ENCODE measurements around the gene CMA1. TPM values are rescaled to one million over a fixed set of nuclear protein-coding genes. Genes with fewer than 3 reads are reported as not detected.
"Not testable (repeated sequence)": the region's sequence is repeated elsewhere in the genome, so short reads cannot be mapped to it uniquely, and the experiment has no call there.

CMA1 gene
- total RNA-seq, 1 experiment from 2014 or later, result not detected

GRCh38 chr14:24506443-24506842 is 1.6 kb downstream of the CMA1 start:
- Mint-ChIP-seq H3K27ac (ENCODE audit: unreplicated experiment) (no peak overlapping the region), H3K4me1 (ENCODE audit: low read depth, unreplicated experiment) (no peaks in the 10 kb centered on the region), H3K27me3 (ENCODE audit: insufficient read depth, unreplicated experiment) (peaks cover 9% of the 10 kb centered on the region), H3K9me3 (ENCODE audit: unreplicated experiment) (no peaks in the 10 kb centered on the region), H3K36me3 (ENCODE audit: insufficient read depth, unreplicated experiment) (no peaks in the 10 kb centered on the region), H3K4me3 (ENCODE audit: unreplicated experiment) (no peak overlapping the region)
- BruUV-seq (replicated peaks), result no TSS peak
- POLR2A ChIA-PET, result no interaction called here
- H3K4me1 ChIP-seq, result no peaks in the 10 kb centered on the region
- no peak for TF ChIP-seq CTCF (IDR thresholded peaks at IDR 0.05; ENCODE audit: insufficient read depth in 1 of 2, low read depth in 1 of 2, low read length in 1 of 2, severe bottlenecking in 1 of 2, unreplicated experiment in 1 of 2)
- CTCF ChIA-PET, result no interaction called here
- H3K4me3 ChIP-seq (ENCODE audit: low read depth, low read length), result no peak overlapping the region
- H3K27me3 ChIP-seq (replicated peaks; ENCODE audit: control insufficient read depth, insufficient read depth, low read length), result no peaks in the 10 kb centered on the region; the same call in none of the 2 replicates
- H3K36me3 ChIP-seq (ENCODE audit: control insufficient read depth, insufficient read depth, low read length), result no peaks in the 10 kb centered on the region
- no peak for DNase-seq
- intact Hi-C loops (cut with micrococcal nuclease; ENCODE audit: unreplicated experiment), result no loop called here
- H3K9me3 ChIP-seq, result no peaks in the 10 kb centered on the region

- POLR2A ChIA-PET, result no interaction called here
- no peak overlapping the region for H3K27ac Mint-ChIP-seq (ENCODE audit: unreplicated experiment)
These were observed 3.6 kb downstream of the CMA1 start for GRCh38 chr14:24504425-24504950.

GRCh38 chr14:24491586-24492408 is 16.3 kb downstream of the CMA1 start:
- H3K27me3 ChIP-seq (replicated peaks; ENCODE audit: control insufficient read depth, insufficient read depth, low read length); H3K36me3 Mint-ChIP-seq (ENCODE audit: insufficient read depth, unreplicated experiment); intact Hi-C loops (cut with micrococcal nuclease; ENCODE audit: unreplicated experiment); POLR2A ChIA-PET; H3K27ac Mint-ChIP-seq (ENCODE audit: unreplicated experiment); H3K36me3 ChIP-seq (ENCODE audit: control insufficient read depth, insufficient read depth, low read length); H3K4me1 Mint-ChIP-seq (ENCODE audit: low read depth, unreplicated experiment); CTCF ChIA-PET; H3K9me3 ChIP-seq; H3K4me1 ChIP-seq; H3K27me3 Mint-ChIP-seq (ENCODE audit: insufficient read depth, unreplicated experiment); H3K9me3 Mint-ChIP-seq (ENCODE audit: unreplicated experiment); BruUV-seq (replicated peaks): not testable (repeated sequence)
- peak; percentile 17 to 43 for DNase-seq
- H3K4me3 Mint-ChIP-seq (ENCODE audit: unreplicated experiment), result peak overlapping the region; percentile 63
- 0 out of 2 replicates have a peak overlapping the region, but pooled peaks have one; percentile 13 for H3K4me3 ChIP-seq (ENCODE audit: low read depth, low read length)

More at GRCh38 chr14:24504425-24504950, 3.6 kb downstream of the CMA1 start:
- Histone ChIP-seq H3K4me3 (ENCODE audit: low read depth, low read length) (no peak overlapping the region), H3K27me3 (replicated peaks; ENCODE audit: control insufficient read depth, insufficient read depth, low read length) (no peaks in the 10 kb centered on the region; the same call in none of the 2 replicates), H3K9me3 (no peaks in the 10 kb centered on the region), H3K4me1 (no peaks in the 10 kb centered on the region), H3K36me3 (ENCODE audit: control insufficient read depth, insufficient read depth, low read length) (no peaks in the 10 kb centered on the region)
- Mint-ChIP-seq H3K36me3 (ENCODE audit: insufficient read depth, unreplicated experiment) (no peaks in the 10 kb centered on the region), H3K27me3 (ENCODE audit: insufficient read depth, unreplicated experiment) (peaks cover 9% of the 10 kb centered on the region), H3K4me3 (ENCODE audit: unreplicated experiment) (no peak overlapping the region), H3K4me1 (ENCODE audit: low read depth, unreplicated experiment) (no peaks in the 10 kb centered on the region), H3K9me3 (ENCODE audit: unreplicated experiment) (no peaks in the 10 kb centered on the region)
- no TSS peak for BruUV-seq (replicated peaks)
- CTCF ChIA-PET, result no interaction called here
- intact Hi-C loops (cut with micrococcal nuclease; ENCODE audit: unreplicated experiment), result no loop called here
- no peak for TF ChIP-seq CTCF (IDR thresholded peaks at IDR 0.05; ENCODE audit: insufficient read depth in 1 of 2, low read depth in 1 of 2, low read length in 1 of 2, severe bottlenecking in 1 of 2, unreplicated experiment in 1 of 2)
- DNase-seq, result no peak
